OCI-LY1 (cell line): ENCODE results near the gene CEP162.

Experiments
- H2AFZ ChIP-seq: fragments of 200-600 bp; sonication (generic), shearing (Covaris generic); 2 replicates; pipeline ENCODE4 v1.6.0; 2014; ENCODE audit warnings: antibody characterized with exemption, mild to moderate bottlenecking, low read length
- H3F3A ChIP-seq: fragments of 200-600 bp; sonication (generic), shearing (Covaris generic); 2 replicates; pipeline ENCODE4 v1.6.0; 2014; ENCODE audit warnings: mild to moderate bottlenecking, antibody characterized with exemption, low read length, moderate library complexity; ENCODE audit not compliant: insufficient read depth
- H3K27ac ChIP-seq: fragments of 200-600 bp; sonication (generic); 2 replicates; pipeline ENCODE4 v1.5.1; 2014; ENCODE audit warnings: low read length, mixed run types, mild to moderate bottlenecking, low read depth; ENCODE audit not compliant: poor library complexity, severe bottlenecking
- H3K27me3 ChIP-seq: fragments of 200-600 bp; sonication (generic); 2 replicates; pipeline ENCODE4 v1.6.0; 2014; ENCODE audit warnings: antibody characterized with exemption, mild to moderate bottlenecking, low read length, moderate library complexity; ENCODE audit not compliant: insufficient read depth
- H3K36me3 ChIP-seq: fragments of 200-600 bp; sonication (generic); 2 replicates; pipeline ENCODE4 v1.6.1; 2014; ENCODE audit warnings: mild to moderate bottlenecking, antibody characterized with exemption, low read length, moderate library complexity, mixed read lengths; ENCODE audit not compliant: insufficient read depth
- H3K4me1 ChIP-seq: fragments of 200-600 bp; sonication (generic); 2 replicates; pipeline ENCODE4 v1.5.1; 2014; ENCODE audit warnings: mild to moderate bottlenecking, low read length, moderate library complexity; ENCODE audit not compliant: insufficient read depth, severe bottlenecking
- H3K4me2 ChIP-seq: fragments of 200-600 bp; sonication (generic), shearing (Covaris generic); 2 replicates; pipeline ENCODE4 v1.6.1; 2014; ENCODE audit warnings: low read length
- H3K4me3 ChIP-seq: fragments of 200-600 bp; sonication (generic); 2 replicates; pipeline ENCODE4 v1.5.1; 2014; ENCODE audit warnings: low read length, low read depth, mild to moderate bottlenecking, mixed read lengths; ENCODE audit not compliant: poor library complexity, severe bottlenecking
- H3K79me2 ChIP-seq: fragments of 200-600 bp; shearing (Covaris generic); 2 replicates; pipeline ENCODE4 v1.6.1; 2016; ENCODE audit warnings: mixed run types, low read length, mixed read lengths; ENCODE audit not compliant: insufficient read depth
- H3K9ac ChIP-seq: fragments of 200-600 bp; sonication (generic), shearing (Covaris generic); 2 replicates; pipeline ENCODE4 v1.6.1; 2014; ENCODE audit warnings: mild to moderate bottlenecking, low read length, mixed read lengths
- H3K9me2 ChIP-seq: fragments of 200-600 bp; sonication (generic), shearing (Covaris generic); 2 replicates; pipeline ENCODE4 v1.6.1; 2014; ENCODE audit warnings: low read depth, mild to moderate bottlenecking, low read length, mixed read lengths
- H3K9me3 ChIP-seq: fragments of 200-600 bp; shearing (Covaris generic); 2 replicates; pipeline ENCODE4 v1.6.1; 2014; ENCODE audit warnings: low read length, mixed read lengths
- H4K20me1 ChIP-seq: fragments of 200-600 bp; sonication (generic), shearing (Covaris generic); 2 replicates; pipeline ENCODE4 v1.6.0; 2016; ENCODE audit warnings: mild to moderate bottlenecking, low read length; ENCODE audit not compliant: insufficient read depth
- EZH2 ChIP-seq: fragments of 200-600 bp; sonication (generic), shearing (Covaris generic); IDR thresholded peaks from 2 replicates; pipeline ENCODE4 v1.8.0; 2017; ENCODE audit warnings: borderline replicate concordance, mixed run types, mild to moderate bottlenecking, antibody characterized with exemption, low read length, moderate library complexity, mixed read lengths
- TF ChIP-seq, protein P1 (sequence below): fragments of 200-600 bp; sonication (generic), shearing (Covaris generic); IDR thresholded peaks from 2 replicates; pipeline ENCODE4 v1.5.1; 2017; ENCODE audit warnings: mild to moderate bottlenecking, antibody characterized with exemption, low read length, moderate library complexity, mixed read lengths

CEP162 gene

DNA sequence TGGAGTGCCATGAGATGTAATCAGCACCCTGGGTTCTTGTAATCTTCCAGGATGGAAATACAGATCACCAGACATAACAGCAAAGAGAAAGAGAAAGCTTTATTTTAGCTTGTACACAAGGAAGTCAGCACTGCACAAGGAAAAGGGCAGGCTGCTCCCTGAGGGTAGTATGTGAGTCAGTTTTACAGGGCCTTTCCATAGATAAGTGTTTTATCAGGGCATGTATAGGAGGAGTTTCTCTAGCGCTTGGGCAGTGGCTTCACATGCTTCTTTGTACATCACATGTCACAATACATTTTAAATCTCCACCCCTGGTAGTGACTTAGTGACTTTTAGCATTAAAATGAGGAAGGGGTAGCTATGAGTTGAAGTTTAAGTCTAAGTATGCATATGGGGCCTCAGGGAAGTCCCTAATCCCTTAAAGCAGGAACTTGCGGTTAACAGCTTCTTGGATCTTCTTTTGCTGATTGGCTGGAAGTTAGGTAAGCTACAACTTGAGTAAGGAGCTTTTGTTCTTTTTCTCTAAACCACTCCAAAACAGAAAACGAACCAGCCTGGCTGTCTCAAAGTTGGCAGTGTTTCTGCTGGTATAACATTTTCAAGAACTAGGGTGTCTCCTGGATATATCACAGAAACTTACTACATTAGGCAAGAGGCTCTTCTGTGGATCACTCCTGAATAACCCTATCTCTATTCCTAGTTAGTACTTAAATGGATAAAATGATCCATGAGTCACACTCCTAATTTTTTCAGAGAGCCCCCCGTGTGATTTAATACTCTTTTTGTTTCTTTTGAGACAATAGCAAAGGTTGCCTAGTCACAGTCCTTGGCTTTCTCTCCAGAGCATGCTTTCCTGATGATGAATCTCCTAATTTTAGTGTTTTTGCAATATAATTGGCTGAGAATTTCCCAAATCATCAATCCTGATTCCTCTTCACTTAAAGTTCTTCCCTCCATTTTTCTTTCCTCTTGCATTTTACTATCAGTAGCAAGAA is 133.7 kb downstream of the CEP162 start:
- no peaks in the 10 kb centered on the region for H3K27me3 ChIP-seq
- H3F3A ChIP-seq = no peaks in the 10 kb centered on the region
- no peaks in the 10 kb centered on the region for H4K20me1 ChIP-seq
- no peak overlapping the region for H3K4me2 ChIP-seq
- no peaks in the 10 kb centered on the region for H3K9me3 ChIP-seq
- no peaks in the 10 kb centered on the region for H3K9me2 ChIP-seq
- H2AFZ ChIP-seq = no peak overlapping the region
- H3K79me2 ChIP-seq = no peaks in the 10 kb centered on the region
- H3K27ac ChIP-seq = no peak overlapping the region
- no peaks in the 10 kb centered on the region for H3K36me3 ChIP-seq
- H3K9ac ChIP-seq = no peak overlapping the region
- peaks cover 7% of the 10 kb centered on the region for H3K4me1 ChIP-seq
- no peak overlapping the region for H3K4me3 ChIP-seq
- no peak for TF ChIP-seq EZH2
- TF ChIP-seq, protein P1, sequence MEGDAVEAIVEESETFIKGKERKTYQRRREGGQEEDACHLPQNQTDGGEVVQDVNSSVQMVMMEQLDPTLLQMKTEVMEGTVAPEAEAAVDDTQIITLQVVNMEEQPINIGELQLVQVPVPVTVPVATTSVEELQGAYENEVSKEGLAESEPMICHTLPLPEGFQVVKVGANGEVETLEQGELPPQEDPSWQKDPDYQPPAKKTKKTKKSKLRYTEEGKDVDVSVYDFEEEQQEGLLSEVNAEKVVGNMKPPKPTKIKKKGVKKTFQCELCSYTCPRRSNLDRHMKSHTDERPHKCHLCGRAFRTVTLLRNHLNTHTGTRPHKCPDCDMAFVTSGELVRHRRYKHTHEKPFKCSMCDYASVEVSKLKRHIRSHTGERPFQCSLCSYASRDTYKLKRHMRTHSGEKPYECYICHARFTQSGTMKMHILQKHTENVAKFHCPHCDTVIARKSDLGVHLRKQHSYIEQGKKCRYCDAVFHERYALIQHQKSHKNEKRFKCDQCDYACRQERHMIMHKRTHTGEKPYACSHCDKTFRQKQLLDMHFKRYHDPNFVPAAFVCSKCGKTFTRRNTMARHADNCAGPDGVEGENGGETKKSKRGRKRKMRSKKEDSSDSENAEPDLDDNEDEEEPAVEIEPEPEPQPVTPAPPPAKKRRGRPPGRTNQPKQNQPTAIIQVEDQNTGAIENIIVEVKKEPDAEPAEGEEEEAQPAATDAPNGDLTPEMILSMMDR = no peak

DNA sequence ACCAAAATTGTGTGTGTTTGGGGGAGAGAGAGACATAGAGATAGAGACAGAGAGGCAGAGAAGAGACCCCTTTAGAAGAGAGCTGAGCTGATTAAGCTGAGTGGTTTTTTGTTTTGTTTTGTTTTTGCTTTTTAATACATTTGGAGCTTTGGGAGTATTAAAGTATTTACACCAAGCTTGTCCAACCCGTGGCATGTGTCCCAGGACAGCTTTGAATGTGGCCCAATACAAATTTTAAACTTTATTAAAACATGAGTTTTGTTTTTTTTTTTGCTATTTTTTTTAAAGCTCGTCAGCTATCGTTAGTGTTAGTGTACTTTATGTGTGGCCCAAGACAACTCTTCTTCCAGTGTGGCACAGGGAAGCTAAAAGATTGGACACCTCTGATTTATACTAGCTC is 137.9 kb downstream of the CEP162 start:
- no peak overlapping the region for H3K27ac ChIP-seq
- no peak overlapping the region for H3K4me3 ChIP-seq
- no peaks in the 10 kb centered on the region for H3K27me3 ChIP-seq
- peaks cover 7% of the 10 kb centered on the region for H3K4me1 ChIP-seq
- no peaks in the 10 kb centered on the region for H3K9me2 ChIP-seq
- no peaks in the 10 kb centered on the region for H3F3A ChIP-seq
- no peak overlapping the region for H3K4me2 ChIP-seq
- no peak overlapping the region for H2AFZ ChIP-seq
- H3K9ac ChIP-seq = no peak overlapping the region
- no peaks in the 10 kb centered on the region for H3K36me3 ChIP-seq
- H3K79me2 ChIP-seq = no peaks in the 10 kb centered on the region
- H4K20me1 ChIP-seq = no peaks in the 10 kb centered on the region
- TF ChIP-seq EZH2 = no peak
- TF ChIP-seq, protein P1 = no peak
- H3K9me3 ChIP-seq = no peaks in the 10 kb centered on the region

- Histone ChIP-seq H3K9ac (no peak overlapping the region), H3K9me3 (no peaks in the 10 kb centered on the region), H3K4me1 (peaks cover 7% of the 10 kb centered on the region), H3K9me2 (no peaks in the 10 kb centered on the region), H3K79me2 (no peaks in the 10 kb centered on the region), H3K36me3 (no peaks in the 10 kb centered on the region), H4K20me1 (no peaks in the 10 kb centered on the region), H3F3A (no peaks in the 10 kb centered on the region), H3K4me3 (no peak overlapping the region), H3K4me2 (no peak overlapping the region), H2AFZ (no peak overlapping the region), H3K27ac (no peak overlapping the region), H3K27me3 (no peaks in the 10 kb centered on the region)
- TF ChIP-seq, protein P1 = no peak
- no peak for TF ChIP-seq EZH2
Measured at GRCh38 chr6:84089081-84089480, 138.4 kb downstream of the CEP162 start.
